Kidney (tissue), 14 donors: ENCODE results near the gene CTSA. TPM values are rescaled to one million over a fixed set of nuclear protein-coding genes. Genes with fewer than 3 reads are reported as not detected.

Source experiments
- DNase-seq, 5 donors: peaks; one replicate each; pipeline ENCODE4 v3.0.0-alpha.2; 2013 to 2020
- FAIRE-seq: peaks from 2 replicates; lab custom pipeline; 2012; peaks lifted over from hg19 to GRCh38; lab: Jason Lieb, UNC
- H3K27ac ChIP-seq, 2 donors: one replicate each; pipeline ENCODE4 v1.7.0; 2013; ENCODE audit warnings: low read depth in 2 of 2, low read length in 2 of 2, inconsistent platforms in 1 of 2
- H3K27me3 ChIP-seq: one replicate; pipeline ENCODE4 v1.7.1; 2013; ENCODE audit warnings: low read length, inconsistent platforms; ENCODE audit not compliant: control insufficient read depth, insufficient read depth
- H3K36me3 ChIP-seq, 3 donors: one replicate each; pipeline versions ENCODE4 v1.7.0 to v1.7.1; 2013; ENCODE audit warnings: low read length in 3 of 3, control low read depth in 1 of 3, inconsistent platforms in 1 of 3; ENCODE audit not compliant: insufficient read depth in 3 of 3, control insufficient read depth in 2 of 3
- H3K4me1 ChIP-seq, 3 donors: one replicate each; pipeline versions ENCODE4 v1.7.0 to v1.7.1; 2013; ENCODE audit warnings: low read length in 3 of 3, inconsistent platforms in 1 of 3, low read depth in 1 of 3; ENCODE audit not compliant: control insufficient read depth in 2 of 3, insufficient read depth in 2 of 3
- H3K4me3 ChIP-seq, 3 donors: one replicate each; pipeline versions ENCODE4 v1.7.0 to v1.8.1; 2013; ENCODE audit warnings: low read length in 3 of 3, control low read depth in 1 of 3, inconsistent platforms in 1 of 3
- H3K9ac ChIP-seq, 3 donors: one replicate each; pipeline versions ENCODE4 v1.7.0 to v1.7.1; 2013; ENCODE audit warnings: low read length in 3 of 3, control low read depth in 1 of 3, inconsistent platforms in 1 of 3
- H3K9me3 ChIP-seq, 3 donors: one replicate each; pipeline versions ENCODE4 v1.7.0 to v1.7.1; 2013; ENCODE audit warnings: low read length in 3 of 3, control low read depth in 1 of 3, inconsistent platforms in 1 of 3; ENCODE audit not compliant: control insufficient read depth in 2 of 3, insufficient read depth in 1 of 3
- intact Hi-C: fragments of 100-400 bp; cut with DNase I; formaldehyde crosslinking; loops from one replicate; pipeline ENCODE4 v1.11.1; 2022
- polyA plus RNA-seq: library from polyadenylated mRNA; stranded (reverse); fragments of 350-450 nt; fragmentation: Illumina TruSeq; extraction: RNeasy Lipid Tissue Mini Kit (QIAGEN cat#74804); gene quantifications from one replicate; pipeline ENCODE4 v1.2.3, GENCODE V29; 2014; ENCODE audit warnings: low read depth, low replicate concordance; ENCODE audit not compliant: insufficient read depth
- total RNA-seq: library from RNA; stranded (reverse); fragmentation: NEBNext Ultra II Directional; extraction: Animal tissue kit (Norgen Biotek cat#: 25700); gene quantifications from one replicate; pipeline ENCODE4 v1.2.1, GENCODE V29; 2021
- TF ChIP-seq, protein P1 (sequence below): IDR thresholded peaks from 3 replicates; pipeline ENCODE4 v1.5.1; 2012; ENCODE audit warnings: mild to moderate bottlenecking, moderate library complexity, borderline replicate concordance; ENCODE audit not compliant: insufficient read depth; ENCODE audit errors: extremely low read depth
- donor health status: control.
- donor health status: control.
- donor health status: control.
- donor health status: control.
- donor health status: control.
- donor health status: DM: yes; HTN: yes; CAD: no.
- donor health status: Normal renal cell carcinoma (clear cell type).

CTSA gene
- total and polyA plus RNA-seq, 2 donors from 2014 or later, result 180 to 408 TPM

DNA sequence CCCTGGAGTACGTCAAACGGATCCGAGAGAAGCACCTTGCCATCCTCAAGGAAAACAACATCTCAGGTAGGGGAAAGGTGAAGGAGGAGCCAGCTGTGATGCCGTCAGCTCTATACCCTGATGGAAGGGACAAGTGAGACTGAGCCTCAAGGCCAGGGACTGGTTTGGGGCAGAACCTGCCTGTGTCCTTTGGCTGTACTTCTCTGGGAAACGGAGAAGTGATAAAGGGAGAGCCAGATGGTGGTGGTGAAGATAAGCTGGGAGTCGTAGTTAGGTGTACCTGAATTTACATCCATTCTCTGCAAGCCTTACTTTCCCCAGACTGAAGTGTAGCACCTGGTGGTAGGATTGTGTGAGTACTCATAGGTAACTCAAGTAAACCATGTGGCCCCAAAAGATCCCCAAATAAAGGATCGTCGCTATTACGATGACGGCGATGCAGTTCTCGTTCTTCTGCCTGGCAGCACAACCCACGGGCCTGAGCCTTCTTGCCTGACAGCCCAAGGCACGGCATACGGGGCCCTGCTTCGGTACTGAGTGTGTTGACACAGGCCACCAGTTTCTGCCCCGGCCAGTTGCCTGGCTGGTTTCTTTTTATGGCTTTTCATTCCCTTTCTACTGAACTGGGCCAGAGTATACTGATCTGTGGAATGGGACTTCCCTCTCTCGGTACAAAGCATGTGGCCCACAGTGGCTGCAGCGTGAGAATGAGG, 54.0 kb downstream of the CTSA start:
- intact Hi-C loops, result loop anchor here (10.0 kb wide), 1 partner anchor 140 kb away; no protein-coding TSS in a partner anchor
- no peaks in the 10 kb centered on the region for H3K9me3 ChIP-seq
- no peak overlapping the region for H3K27ac ChIP-seq
- H3K9ac ChIP-seq, result no peak overlapping the region
- FAIRE-seq, result no peak
- no peak for DNase-seq
- H3K4me3 ChIP-seq, result no peak overlapping the region
- H3K27me3 ChIP-seq, result no peaks in the 10 kb centered on the region
- H3K4me1 ChIP-seq, result no peaks in the 10 kb centered on the region
- TF ChIP-seq, protein P1, sequence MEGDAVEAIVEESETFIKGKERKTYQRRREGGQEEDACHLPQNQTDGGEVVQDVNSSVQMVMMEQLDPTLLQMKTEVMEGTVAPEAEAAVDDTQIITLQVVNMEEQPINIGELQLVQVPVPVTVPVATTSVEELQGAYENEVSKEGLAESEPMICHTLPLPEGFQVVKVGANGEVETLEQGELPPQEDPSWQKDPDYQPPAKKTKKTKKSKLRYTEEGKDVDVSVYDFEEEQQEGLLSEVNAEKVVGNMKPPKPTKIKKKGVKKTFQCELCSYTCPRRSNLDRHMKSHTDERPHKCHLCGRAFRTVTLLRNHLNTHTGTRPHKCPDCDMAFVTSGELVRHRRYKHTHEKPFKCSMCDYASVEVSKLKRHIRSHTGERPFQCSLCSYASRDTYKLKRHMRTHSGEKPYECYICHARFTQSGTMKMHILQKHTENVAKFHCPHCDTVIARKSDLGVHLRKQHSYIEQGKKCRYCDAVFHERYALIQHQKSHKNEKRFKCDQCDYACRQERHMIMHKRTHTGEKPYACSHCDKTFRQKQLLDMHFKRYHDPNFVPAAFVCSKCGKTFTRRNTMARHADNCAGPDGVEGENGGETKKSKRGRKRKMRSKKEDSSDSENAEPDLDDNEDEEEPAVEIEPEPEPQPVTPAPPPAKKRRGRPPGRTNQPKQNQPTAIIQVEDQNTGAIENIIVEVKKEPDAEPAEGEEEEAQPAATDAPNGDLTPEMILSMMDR, result no peak
- peaks cover 13 to 72% (median 49%) of the 10 kb centered on the region in 3 donors for H3K36me3 ChIP-seq

GRCh38 chr20:45945678-45946148, 54.6 kb downstream of the CTSA start:
- Histone ChIP-seq H3K36me3 (peaks cover 13 to 73% (median 50%) of the 10 kb centered on the region in 3 donors), H3K27me3 (no peaks in the 10 kb centered on the region), H3K4me3 (no peak overlapping the region), H3K9ac (no peak overlapping the region), H3K27ac (peak overlapping the region in 1 of 2 donors; percentile 13), H3K4me1 (no peaks in the 10 kb centered on the region), H3K9me3 (no peaks in the 10 kb centered on the region)
- FAIRE-seq, result no peak
- TF ChIP-seq, protein P1, result no peak
- intact Hi-C loops, result loop anchor here (10.0 kb wide), 1 partner anchor 141 kb away; no protein-coding TSS in a partner anchor
- no peak for DNase-seq

GRCh38 chr20:45946149-45946970, 55.2 kb downstream of the CTSA start:
- no peak overlapping the region for H3K9ac ChIP-seq
- peak in 1 of 5 donors; percentile 73 for DNase-seq
- H3K27ac ChIP-seq, result peak overlapping the region; percentile 13 to 49
- H3K36me3 ChIP-seq, result peaks cover 13 to 70% (median 48%) of the 10 kb centered on the region in 3 donors
- H3K4me1 ChIP-seq, result no peaks in the 10 kb centered on the region
- H3K4me3 ChIP-seq, result no peak overlapping the region
- intact Hi-C loops, result loop anchor here (10.0 kb wide), 1 partner anchor 142 kb away; no protein-coding TSS in a partner anchor
- FAIRE-seq, result no peak
- TF ChIP-seq, protein P1, result no peak
- no peaks in the 10 kb centered on the region for H3K27me3 ChIP-seq
- no peaks in the 10 kb centered on the region for H3K9me3 ChIP-seq
